SJSA1 (cell line): ENCODE measurements around the gene NQO2. TPM values are rescaled to one million over a fixed set of nuclear protein-coding genes. Genes with fewer than 3 reads are reported as not detected.
A peak's percentile ranks its signal among the peaks of the same experiment; 100 is the strongest.
"Not testable (repeated sequence)": the region's sequence is repeated elsewhere in the genome, so short reads cannot be mapped to it uniquely, and the experiment has no call there.

Source experiments
- DNase-seq, 2 experiments: peaks; one replicate each; pipeline ENCODE4 v3.0.0-alpha.2; 2015 to 2020; ENCODE audit warnings: low spot score in 2 of 2, low read depth in 1 of 2
- H3K27ac ChIP-seq: fragments of 250-450 bp; sonication (Bioruptor Pico); 2 replicates; pipeline ENCODE4 v1.5.1; 2020; ENCODE audit warnings: mild to moderate bottlenecking, moderate library complexity
- H3K27me3 ChIP-seq: fragments of 250-450 bp; sonication (Bioruptor Pico); replicated peaks from 2 replicates; pipeline ENCODE4 v1.5.1; 2020; ENCODE audit warnings: mild to moderate bottlenecking, moderate library complexity
- H3K36me3 ChIP-seq: fragments of 250-450 bp; sonication (Bioruptor Pico); 2 replicates; pipeline ENCODE4 v1.5.1; 2020; ENCODE audit warnings: mild to moderate bottlenecking
- H3K4me1 ChIP-seq: fragments of 250-450 bp; sonication (Bioruptor Pico); replicated peaks from 2 replicates; pipeline ENCODE4 v1.6.1; 2021; ENCODE audit warnings: mild to moderate bottlenecking
- H3K4me3 ChIP-seq: fragments of 250-450 bp; sonication (Bioruptor Pico); 2 replicates; pipeline ENCODE4 v1.5.1; 2020; ENCODE audit warnings: mild to moderate bottlenecking
- H3K9me3 ChIP-seq: fragments of 250-450 bp; sonication (Bioruptor Pico); replicated peaks from 2 replicates; pipeline ENCODE4 v1.5.1; 2020; ENCODE audit warnings: mild to moderate bottlenecking
- total RNA-seq: library from RNA; depleted of rRNA; stranded (reverse); fragments of >200 nt; shearing (Covaris generic); gene quantifications from 2 replicates; pipeline ENCODE4 v1.2.3, GENCODE V29; 2014

Gene NQO2
- total RNA-seq, 1 experiment from 2014 or later, result 44.9 TPM

GRCh38 chr6:2962004-2962403 is 37.7 kb upstream of the NQO2 start:
- peaks cover 40% of the 10 kb centered on the region for H3K4me1 ChIP-seq
- no peak overlapping the region for H3K27ac ChIP-seq
- H3K27me3 ChIP-seq, result no peaks in the 10 kb centered on the region
- no peak overlapping the region for H3K4me3 ChIP-seq
- peaks cover 46% of the 10 kb centered on the region for H3K36me3 ChIP-seq
- H3K9me3 ChIP-seq, result no peaks in the 10 kb centered on the region
- no peak for DNase-seq

GRCh38 chr6:2962636-2963035 is 37.1 kb upstream of the NQO2 start:
- Histone ChIP-seq H3K4me3 (no peak overlapping the region), H3K36me3 (peaks cover 40% of the 10 kb centered on the region)
- DNase-seq, result no peak

GRCh38 chr6:2963756-2964155 is 35.9 kb upstream of the NQO2 start:
- Histone ChIP-seq H3K27ac (no peak overlapping the region), H3K36me3 (peaks cover 35% of the 10 kb centered on the region), H3K27me3 (no peaks in the 10 kb centered on the region), H3K4me3 (no peak overlapping the region), H3K9me3 (no peaks in the 10 kb centered on the region), H3K4me1 (peaks cover 46% of the 10 kb centered on the region)
- DNase-seq, result no peak

More at GRCh38 chr6:2962636-2963035, 37.1 kb upstream of the NQO2 start:
- H3K4me1 ChIP-seq, result peaks cover 44% of the 10 kb centered on the region
- no peak overlapping the region for H3K27ac ChIP-seq
- no peaks in the 10 kb centered on the region for H3K27me3 ChIP-seq
- no peaks in the 10 kb centered on the region for H3K9me3 ChIP-seq

GRCh38 chr6:2964793-2965505 is 34.7 kb upstream of the NQO2 start:
- peaks cover 28% of the 10 kb centered on the region for H3K36me3 ChIP-seq
- no peak for DNase-seq
- H3K4me3 ChIP-seq, result no peak overlapping the region

GRCh38 chr6:2966347-2966746 is 33.3 kb upstream of the NQO2 start:
- H3K4me3 ChIP-seq, result no peak overlapping the region
- DNase-seq, result no peak
- peaks cover 32% of the 10 kb centered on the region for H3K36me3 ChIP-seq
- 0 out of 2 replicates have a peak, but pooled peaks cover 3% of the 10 kb centered on the region for H3K9me3 ChIP-seq
- peaks cover 39% of the 10 kb centered on the region for H3K4me1 ChIP-seq
- H3K27ac ChIP-seq, result no peak overlapping the region
- no peaks in the 10 kb centered on the region for H3K27me3 ChIP-seq

More at GRCh38 chr6:2964793-2965505, 34.7 kb upstream of the NQO2 start:
- H3K27ac ChIP-seq, result no peak overlapping the region
- no peaks in the 10 kb centered on the region for H3K27me3 ChIP-seq
- H3K4me1 ChIP-seq, result peaks cover 45% of the 10 kb centered on the region
- H3K9me3 ChIP-seq, result no peaks in the 10 kb centered on the region

GRCh38 chr6:2967936-2968335 is 31.8 kb upstream of the NQO2 start:
- no peak for DNase-seq
- H3K4me1 ChIP-seq, result peaks cover 46% of the 10 kb centered on the region
- H3K27me3 ChIP-seq, result no peaks in the 10 kb centered on the region
- no peak overlapping the region for H3K27ac ChIP-seq
- H3K4me3 ChIP-seq, result no peak overlapping the region
- 0 out of 2 replicates have a peak, but pooled peaks cover 3% of the 10 kb centered on the region for H3K9me3 ChIP-seq
- peaks cover 35% of the 10 kb centered on the region for H3K36me3 ChIP-seq

GRCh38 chr6:2968600-2969135 is 31.0 kb upstream of the NQO2 start:
- DNase-seq, result peak in 1 of 2 experiments; percentile 46
- Histone ChIP-seq H3K27me3 (no peaks in the 10 kb centered on the region), H3K36me3 (peaks cover 35% of the 10 kb centered on the region), H3K9me3 (0 out of 2 replicates have a peak, but pooled peaks cover 3% of the 10 kb centered on the region), H3K27ac (peak overlapping the region; percentile 6; the same call in 1 of the 2 replicates), H3K4me3 (no peak overlapping the region; the same call in 1 of the 2 replicates), H3K4me1 (peaks cover 47% of the 10 kb centered on the region)

- Histone ChIP-seq H3K36me3 (peaks cover 35% of the 10 kb centered on the region), H3K9me3 (0 out of 2 replicates have a peak, but pooled peaks cover 3% of the 10 kb centered on the region), H3K27ac (peak overlapping the region; percentile 16), H3K27me3 (no peaks in the 10 kb centered on the region), H3K4me3 (no peak overlapping the region), H3K4me1 (peaks cover 47% of the 10 kb centered on the region)
- peak in 1 of 2 experiments; percentile 30 for DNase-seq
Measured at GRCh38 chr6:2969549-2969948, 30.1 kb upstream of the NQO2 start.

GRCh38 chr6:2970034-2970685 is 29.5 kb upstream of the NQO2 start:
- peak overlapping the region; percentile 88 for H3K27ac ChIP-seq
- H3K36me3 ChIP-seq, result peaks cover 30% of the 10 kb centered on the region
- peak overlapping the region; percentile 90 for H3K4me3 ChIP-seq
- H3K27me3 ChIP-seq, result no peaks in the 10 kb centered on the region
- peaks cover 47% of the 10 kb centered on the region for H3K4me1 ChIP-seq
- peak; percentile 70 to 86 for DNase-seq
- 0 out of 2 replicates have a peak, but pooled peaks cover 3% of the 10 kb centered on the region for H3K9me3 ChIP-seq

- Histone ChIP-seq H3K9me3 (0 out of 2 replicates have a peak, but pooled peaks cover 3% of the 10 kb centered on the region), H3K4me3 (peak overlapping the region; percentile 90), H3K4me1 (peaks cover 47% of the 10 kb centered on the region), H3K36me3 (peaks cover 25% of the 10 kb centered on the region), H3K27ac (peak overlapping the region; percentile 88), H3K27me3 (no peaks in the 10 kb centered on the region)
- DNase-seq, result peak; percentile 60 to 66
Measured at GRCh38 chr6:2970753-2971419, 28.8 kb upstream of the NQO2 start.

- Histone ChIP-seq H3K4me1 (peaks cover 52% of the 10 kb centered on the region), H3K9me3 (0 out of 2 replicates have a peak, but pooled peaks cover 3% of the 10 kb centered on the region), H3K4me3 (peak within 1 kb of the TSS; percentile 90), H3K27me3 (no peaks in the 10 kb centered on the region), H3K27ac (peak within 1 kb of the TSS; percentile 88), H3K36me3 (peaks cover 18% of the 10 kb centered on the region)
- peak; percentile 77 to 83 for DNase-seq
Measured at GRCh38 chr6:2971420-2972218, 28.1 kb upstream of the NQO2 start, which contains the start of gene SERPINB6. Gene SERPINB6, minus strand, starts transcription at chr6:2971567. Its CDS starts 12,235 bp downstream, at chr6:2959332.

- Histone ChIP-seq H3K27ac (peak overlapping the region; percentile 88), H3K4me1 (peaks cover 57% of the 10 kb centered on the region), H3K4me3 (peak overlapping the region; percentile 90), H3K36me3 (peaks cover 13% of the 10 kb centered on the region)
- not testable (repeated sequence) for H3K9me3 ChIP-seq, DNase-seq, H3K27me3 ChIP-seq
Measured at GRCh38 chr6:2972219-2972487, 27.5 kb upstream of the NQO2 start.

GRCh38 chr6:2972685-2973084 is 27.0 kb upstream of the NQO2 start:
- peak overlapping the region; percentile 88; the same call in 1 of the 2 replicates for H3K27ac ChIP-seq
- not testable (repeated sequence) for H3K4me3 ChIP-seq, H3K27me3 ChIP-seq, DNase-seq, H3K9me3 ChIP-seq
- H3K4me1 ChIP-seq, result peaks cover 57% of the 10 kb centered on the region
- H3K36me3 ChIP-seq, result peaks cover 13% of the 10 kb centered on the region
